ENCODE results near the gene TSPAN10. TPM values are rescaled to one million over a fixed set of nuclear protein-coding genes. Genes with fewer than 3 reads are reported as not detected.
A peak's percentile ranks its signal among the peaks of the same experiment; 100 is the strongest.
"Not testable (repeated sequence)": the region's sequence is repeated elsewhere in the genome, so short reads cannot be mapped to it uniquely, and the experiment has no call there.

The TSPAN10 gene
- total RNA-seq, 4 donors from 2014 or later: 0.22 to 0.84 TPM; not detected in 2

GRCh38 chr17:81673561-81674258 is 36.7 kb downstream of the TSPAN10 start:
- H3K27me3 ChIP-seq: no peaks in the 10 kb centered on the region
- 81 to 83% methylated on average over 18 of the region's 18 CpGs for WGBS, 2 donors
- peaks cover 0 to 62% (median 14%) of the 10 kb centered on the region in 3 donors for H3K36me3 ChIP-seq
- no peak overlapping the region for H3K4me3 ChIP-seq
- DNase-seq (ENCODE audit: low spot score in 2 of 2): no peak
- no peaks in the 10 kb centered on the region for H3K9me3 ChIP-seq
- TF ChIP-seq CTCF (IDR thresholded peaks at IDR 0.05): no peak
- no peak for TF ChIP-seq EP300 (IDR thresholded peaks at IDR 0.05)
- no peak for TF ChIP-seq POLR2A (IDR thresholded peaks at IDR 0.05)
- H3K4me1 ChIP-seq: peaks cover 0 to 6% (median 0%) of the 10 kb centered on the region in 4 donors
- no peak overlapping the region for H3K27ac ChIP-seq

- not testable (repeated sequence) for H3K27me3 ChIP-seq; H3K9me3 ChIP-seq; H3K27ac ChIP-seq; DNase-seq (ENCODE audit: low spot score in 2 of 2); H3K4me1 ChIP-seq; H3K4me3 ChIP-seq
- peaks cover 0 to 59% (median 3%) of the 10 kb centered on the region in 3 donors for H3K36me3 ChIP-seq
- 33 to 36% methylated on average over 18 of the region's 18 CpGs for WGBS, 2 donors
- peak; percentile 53 to 56 (median 55) for TF ChIP-seq CTCF (IDR thresholded peaks at IDR 0.05)
Observed at GRCh38 chr17:81675515-81676221, 38.7 kb downstream of the TSPAN10 start.

- no peaks in the 10 kb centered on the region for H3K27me3 ChIP-seq
- no peak overlapping the region for H3K27ac ChIP-seq
- peaks cover 0 to 10% (median 3%) of the 10 kb centered on the region in 4 donors for H3K4me1 ChIP-seq
- DNase-seq (ENCODE audit: low spot score in 2 of 2): no peak
- TF ChIP-seq EP300 (IDR thresholded peaks at IDR 0.05) (no peak), POLR2A (IDR thresholded peaks at IDR 0.05) (no peak), CTCF (IDR thresholded peaks at IDR 0.05) (no peak)
- H3K9me3 ChIP-seq: no peaks in the 10 kb centered on the region
- peaks cover 0 to 59% (median 0%) of the 10 kb centered on the region in 3 donors for H3K36me3 ChIP-seq
- 88 to 94% methylated on average over 14 to 17 of the region's 17 CpGs for WGBS, 2 donors
- H3K4me3 ChIP-seq: no peak overlapping the region
Observed at GRCh38 chr17:81676906-81677305, 39.9 kb downstream of the TSPAN10 start.

- Histone ChIP-seq H3K27ac (no peak overlapping the region), H3K9me3 (no peaks in the 10 kb centered on the region), H3K4me1 (peaks cover 0 to 33% (median 23%) of the 10 kb centered on the region in 4 donors), H3K36me3 (peaks cover 0 to 27% (median 0%) of the 10 kb centered on the region in 3 donors), H3K27me3 (no peaks in the 10 kb centered on the region), H3K4me3 (no peak overlapping the region)
- no peak for DNase-seq (ENCODE audit: low spot score in 2 of 2)
- TF ChIP-seq EP300 (IDR thresholded peaks at IDR 0.05): no peak
- TF ChIP-seq CTCF (IDR thresholded peaks at IDR 0.05): no peak
- TF ChIP-seq POLR2A (IDR thresholded peaks at IDR 0.05): no peak
- 80 to 86% methylated on average over 11 of the region's 11 CpGs for WGBS, 2 donors
Observed at GRCh38 chr17:81680150-81680549, 43.2 kb downstream of the TSPAN10 start.

- WGBS, 2 donors: 59 to 77% methylated on average over 17 of the region's 17 CpGs
- H3K27me3 ChIP-seq: no peaks in the 10 kb centered on the region
- no peak for TF ChIP-seq CTCF (IDR thresholded peaks at IDR 0.05)
- TF ChIP-seq EP300 (IDR thresholded peaks at IDR 0.05): no peak
- no peak for TF ChIP-seq POLR2A (IDR thresholded peaks at IDR 0.05)
- no peak overlapping the region for H3K4me3 ChIP-seq
- peaks cover 0 to 34% (median 7%) of the 10 kb centered on the region in 3 donors for H3K36me3 ChIP-seq
- no peak for DNase-seq (ENCODE audit: low spot score in 2 of 2)
- no peak overlapping the region for H3K27ac ChIP-seq
- H3K9me3 ChIP-seq: no peaks in the 10 kb centered on the region
- peaks cover 0 to 42% (median 30%) of the 10 kb centered on the region in 4 donors for H3K4me1 ChIP-seq
Observed at GRCh38 chr17:81681672-81682071, 44.7 kb downstream of the TSPAN10 start.

Measured in tibial nerve (tissue), 4 donors.